A673 (cell line): ENCODE data around the gene DRD2. TPM values are rescaled to one million over a fixed set of nuclear protein-coding genes. Genes with fewer than 3 reads are reported as not detected.

Source experiments
- BruUV-seq: library from RNA; stranded (reverse); fragments of 400-500 nt; replicated peaks from 2 replicates; lab custom pipeline; 2021; lab: Mats Ljungman, UMichigan
- CTCF ChIA-PET: fragments of 300-600 bp; sonication (Branson Sonifier 250); formaldehyde crosslinking; loops from one replicate; lab custom pipeline; 2022; ENCODE audit warnings: antibody characterized with exemption; lab: Charles Lee
- POLR2A ChIA-PET: fragments of 300-600 bp; sonication (Branson Sonifier 250); formaldehyde crosslinking; loops from one replicate; lab custom pipeline; 2022; ENCODE audit warnings: antibody characterized with exemption; ENCODE audit not compliant: low non-redundant PET; lab: Charles Lee
- DNase-seq: peaks from one replicate; pipeline ENCODE4 v3.0.0-alpha.2; 2015; ENCODE audit warnings: low spot score
- H3K27ac ChIP-seq: fragments of 200-600 bp; sonication (generic); 2 replicates; pipeline ENCODE4 v1.5.1; 2016; ENCODE audit warnings: mixed run types, low read depth, mild to moderate bottlenecking, mixed read lengths, antibody characterized with exemption, low read length; ENCODE audit not compliant: poor library complexity, severe bottlenecking
- H3K27me3 ChIP-seq: fragments of 200-600 bp; sonication (generic); replicated peaks from 2 replicates; pipeline ENCODE4 v1.6.1; 2017; ENCODE audit warnings: mixed run types, low read depth, mild to moderate bottlenecking, mixed read lengths, antibody characterized with exemption, low read length; ENCODE audit not compliant: insufficient read depth, poor library complexity
- H3K36me3 ChIP-seq: fragments of 200-600 bp; sonication (generic); 2 replicates; pipeline ENCODE4 v1.6.1; 2016; ENCODE audit warnings: mixed run types, mild to moderate bottlenecking, mixed read lengths, antibody characterized with exemption, low read length; ENCODE audit not compliant: insufficient read depth, poor library complexity, severe bottlenecking
- H3K4me1 ChIP-seq: fragments of 200-600 bp; sonication (generic); 2 replicates; pipeline ENCODE4 v1.6.1; 2017; ENCODE audit warnings: mixed run types, mild to moderate bottlenecking, mixed read lengths, antibody characterized with exemption, low read length; ENCODE audit not compliant: insufficient read depth, poor library complexity, severe bottlenecking
- H3K4me3 ChIP-seq: fragments of 200-600 bp; sonication (generic); 2 replicates; pipeline ENCODE4 v1.5.1; 2016; ENCODE audit warnings: low read depth, mixed run types, mild to moderate bottlenecking, mixed read lengths, low read length; ENCODE audit not compliant: poor library complexity, severe bottlenecking
- H3K9me3 ChIP-seq: fragments of 200-600 bp; sonication (generic); 2 replicates; pipeline ENCODE4 v1.6.1; 2016; ENCODE audit warnings: mixed run types, low read depth, mild to moderate bottlenecking, mixed read lengths, antibody characterized with exemption, low read length; ENCODE audit not compliant: poor library complexity, severe bottlenecking
- EZH2 ChIP-seq: fragments of 200-600 bp; sonication (generic); IDR thresholded peaks from 2 replicates; pipeline ENCODE4 v1.6.1; 2017; ENCODE audit warnings: borderline replicate concordance, low read depth, mild to moderate bottlenecking, mixed read lengths, antibody characterized with exemption, low read length; ENCODE audit not compliant: poor library complexity, severe bottlenecking
- intact Hi-C: fragments of 100-400 bp; cut with micrococcal nuclease; formaldehyde crosslinking; loops from one replicate; pipeline ENCODE4 v1.10.0; 2022; ENCODE audit not compliant: unreplicated experiment
- total RNA-seq: library from RNA; stranded (reverse); gene quantifications from 2 replicates; pipeline ENCODE4 v1.2.3, GENCODE V29; 2021
- TF ChIP-seq, protein P1 (sequence below): fragments of 300-800, 200-600 bp; sonication (generic); conservative IDR thresholded peaks from 2 replicates; pipeline ENCODE4 v1.5.1; 2017; ENCODE audit warnings: low read depth, mild to moderate bottlenecking, antibody characterized with exemption, low read length, moderate library complexity, mixed read lengths

DRD2 gene
- total RNA-seq, 1 experiment from 2014 or later: 0.39 TPM

GRCh38 chr11:113454455-113454854 is 20.7 kb downstream of the DRD2 start:
- H3K9me3 ChIP-seq: no peaks in the 10 kb centered on the region

GRCh38 chr11:113449743-113450142 is 25.5 kb downstream of the DRD2 start:
- intact Hi-C loops: no loop called here
- TF ChIP-seq, protein P1, sequence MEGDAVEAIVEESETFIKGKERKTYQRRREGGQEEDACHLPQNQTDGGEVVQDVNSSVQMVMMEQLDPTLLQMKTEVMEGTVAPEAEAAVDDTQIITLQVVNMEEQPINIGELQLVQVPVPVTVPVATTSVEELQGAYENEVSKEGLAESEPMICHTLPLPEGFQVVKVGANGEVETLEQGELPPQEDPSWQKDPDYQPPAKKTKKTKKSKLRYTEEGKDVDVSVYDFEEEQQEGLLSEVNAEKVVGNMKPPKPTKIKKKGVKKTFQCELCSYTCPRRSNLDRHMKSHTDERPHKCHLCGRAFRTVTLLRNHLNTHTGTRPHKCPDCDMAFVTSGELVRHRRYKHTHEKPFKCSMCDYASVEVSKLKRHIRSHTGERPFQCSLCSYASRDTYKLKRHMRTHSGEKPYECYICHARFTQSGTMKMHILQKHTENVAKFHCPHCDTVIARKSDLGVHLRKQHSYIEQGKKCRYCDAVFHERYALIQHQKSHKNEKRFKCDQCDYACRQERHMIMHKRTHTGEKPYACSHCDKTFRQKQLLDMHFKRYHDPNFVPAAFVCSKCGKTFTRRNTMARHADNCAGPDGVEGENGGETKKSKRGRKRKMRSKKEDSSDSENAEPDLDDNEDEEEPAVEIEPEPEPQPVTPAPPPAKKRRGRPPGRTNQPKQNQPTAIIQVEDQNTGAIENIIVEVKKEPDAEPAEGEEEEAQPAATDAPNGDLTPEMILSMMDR: no peak
- no peak for TF ChIP-seq EZH2
- ChIA-PET POLR2A (no interaction called here), CTCF (no interaction called here)
- Histone ChIP-seq H3K27ac (no peak overlapping the region), H3K4me1 (no peaks in the 10 kb centered on the region), H3K4me3 (no peak overlapping the region), H3K27me3 (peaks cover 5% of the 10 kb centered on the region), H3K9me3 (no peaks in the 10 kb centered on the region), H3K36me3 (no peaks in the 10 kb centered on the region)
- DNase-seq: no peak
- no TSS peak for BruUV-seq

More at GRCh38 chr11:113454455-113454854, 20.7 kb downstream of the DRD2 start:
- Histone ChIP-seq H3K4me3 (no peak overlapping the region), H3K36me3 (no peaks in the 10 kb centered on the region), H3K27ac (no peak overlapping the region), H3K4me1 (no peaks in the 10 kb centered on the region), H3K27me3 (peaks cover 11% of the 10 kb centered on the region)
- CTCF ChIA-PET: no interaction called here
- intact Hi-C loops: no loop called here
- DNase-seq: no peak
- TF ChIP-seq, protein P1: no peak
- no peak for TF ChIP-seq EZH2
- POLR2A ChIA-PET: no interaction called here
- no TSS peak for BruUV-seq

DNA sequence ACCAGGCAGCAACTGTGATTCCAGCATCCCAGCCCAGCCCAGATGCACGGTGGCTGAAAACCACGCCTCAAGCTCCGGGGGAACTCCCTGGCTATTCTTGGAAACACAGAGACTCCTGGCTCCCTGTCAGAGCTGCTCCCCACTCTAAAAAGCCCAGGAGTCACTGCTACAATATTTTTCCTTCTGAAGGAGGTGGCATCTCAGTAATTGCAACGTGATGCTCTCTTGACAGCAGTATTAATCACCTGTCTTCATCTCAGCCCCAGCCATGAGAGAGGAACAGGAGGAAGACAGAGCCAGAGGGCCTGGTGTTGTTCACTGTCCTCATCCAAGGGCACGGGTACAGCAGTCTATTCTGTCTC is 26.9 kb downstream of the DRD2 start:
- no peaks in the 10 kb centered on the region for H3K9me3 ChIP-seq
- BruUV-seq: no TSS peak
- H3K4me3 ChIP-seq: no peak overlapping the region
- TF ChIP-seq, protein P1: no peak
- no peak for TF ChIP-seq EZH2
- intact Hi-C loops: no loop called here
- H3K36me3 ChIP-seq: no peaks in the 10 kb centered on the region
- H3K4me1 ChIP-seq: no peaks in the 10 kb centered on the region
- CTCF ChIA-PET: no interaction called here
- H3K27me3 ChIP-seq: peaks cover 8% of the 10 kb centered on the region
- POLR2A ChIA-PET: no interaction called here
- DNase-seq: no peak
- H3K27ac ChIP-seq: no peak overlapping the region
